DMS53 treated with DMSO at 0.1 percent for 48 hours (cell line): ENCODE data around the gene LRRC7.
"Not testable (repeated sequence)": the region's sequence is repeated elsewhere in the genome, so short reads cannot be mapped to it uniquely, and the experiment has no call there.

ENCODE experiments used
- DNase-seq: peaks from one replicate; lab custom pipeline; 2025; ENCODE audit not compliant: unreplicated experiment; lab: John Stamatoyannopoulos, UW

Gene LRRC7

GRCh38 chr1:69693921-69694675, 126.4 kb downstream of the LRRC7 start:
- DNase-seq = no peak

DNA sequence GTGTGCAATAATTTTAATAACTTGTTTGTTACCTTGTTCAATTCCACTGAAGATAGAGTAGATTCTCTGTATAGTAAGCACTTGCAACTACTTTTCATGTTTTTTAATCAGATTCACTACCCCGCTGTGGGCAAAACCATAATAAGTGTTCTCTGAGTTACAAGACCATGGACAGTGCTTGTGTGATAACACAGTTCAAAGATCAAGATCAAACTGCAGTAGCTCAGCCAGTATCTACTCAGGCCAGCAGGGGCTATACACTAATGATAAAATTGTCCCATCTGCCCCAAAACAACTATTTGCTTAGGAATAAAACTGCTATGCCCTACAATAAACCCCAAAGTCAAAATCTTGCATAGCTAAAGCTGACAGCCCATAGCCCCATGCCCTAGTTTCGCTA, 129.6 kb downstream of the LRRC7 start:
- DNase-seq = no peak

- peak; percentile 69 for DNase-seq
These were observed 133.0 kb downstream of the LRRC7 start for GRCh38 chr1:69700770-69701169.

GRCh38 chr1:69702085-69702484, 134.4 kb downstream of the LRRC7 start:
- no peak for DNase-seq

DNA sequence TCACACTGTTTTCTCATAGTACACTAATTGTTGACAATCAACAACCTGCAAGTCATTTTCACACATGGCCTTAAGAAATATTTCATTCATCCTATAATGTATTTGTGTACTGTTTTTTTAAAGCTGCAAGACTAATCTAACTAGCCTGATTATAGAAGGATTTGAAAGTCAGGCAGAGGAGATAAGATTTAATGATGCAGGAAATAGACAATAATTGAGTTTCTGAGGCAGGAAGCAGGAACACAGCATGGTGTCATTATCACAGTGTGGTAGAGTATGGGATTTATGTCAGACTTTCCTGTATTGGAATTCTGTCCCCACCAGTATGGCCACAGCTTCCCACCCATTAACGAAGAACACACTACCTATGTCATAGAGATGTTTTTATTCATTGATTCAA, 138.8 kb downstream of the LRRC7 start:
- DNase-seq = no peak

DNA sequence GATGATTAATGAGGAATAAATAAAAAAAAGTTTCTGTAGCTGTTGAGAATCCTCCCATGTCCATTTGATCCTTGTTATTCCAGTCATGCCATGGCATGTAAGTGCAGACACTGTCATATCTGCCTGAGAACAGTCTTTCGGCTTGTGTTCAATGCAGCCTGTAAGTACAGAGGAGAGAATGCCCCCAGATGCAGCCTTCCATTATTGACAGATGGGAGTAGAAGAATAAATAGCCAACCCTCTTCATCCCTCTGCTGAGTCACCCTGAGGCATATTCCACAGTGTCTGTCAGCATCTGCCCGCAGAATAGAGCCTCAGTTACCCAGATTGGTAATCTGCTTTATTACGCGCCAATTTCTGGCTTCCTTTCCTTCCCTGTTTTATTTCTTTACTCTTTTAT, 139.4 kb downstream of the LRRC7 start:
- peak; percentile 43 for DNase-seq

DNA sequence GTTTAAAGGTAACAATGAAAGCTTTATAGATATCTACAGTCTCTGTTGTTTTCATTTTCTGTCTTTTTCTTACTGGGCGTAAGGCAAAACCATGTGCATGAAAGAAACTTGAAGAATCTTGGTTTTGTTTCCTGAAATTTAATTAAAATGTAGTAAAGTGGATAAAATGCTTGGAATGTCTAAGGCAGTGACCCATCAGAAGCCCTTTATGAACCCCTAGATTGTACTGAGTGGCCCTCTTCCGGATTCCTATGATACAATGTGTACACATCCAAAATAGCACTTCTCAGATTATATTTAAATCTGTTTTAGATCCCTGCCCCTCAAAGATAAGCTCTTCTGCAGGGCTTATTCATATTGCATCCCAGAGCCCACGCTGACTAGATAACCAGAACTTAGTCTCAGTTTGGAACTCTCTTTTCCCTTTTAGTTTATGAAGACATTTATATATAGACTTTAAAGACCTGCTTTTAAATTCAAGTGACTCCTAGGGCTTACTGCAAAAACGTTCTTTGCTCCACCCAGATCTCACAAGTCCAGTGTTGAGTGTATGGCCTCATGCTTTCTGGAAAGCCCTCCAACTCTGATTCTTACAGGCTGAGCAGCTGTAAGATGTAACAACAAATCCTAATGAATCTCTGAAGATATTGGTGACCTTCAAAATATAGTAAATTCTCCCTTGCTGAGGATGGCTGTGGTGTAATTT, 142.9 kb downstream of the LRRC7 start:
- no peak for DNase-seq

GRCh38 chr1:69711190-69711930, 143.6 kb downstream of the LRRC7 start:
- no peak for DNase-seq

GRCh38 chr1:69717834-69718233, 150.1 kb downstream of the LRRC7 start:
- DNase-seq = not testable (repeated sequence)

DNA sequence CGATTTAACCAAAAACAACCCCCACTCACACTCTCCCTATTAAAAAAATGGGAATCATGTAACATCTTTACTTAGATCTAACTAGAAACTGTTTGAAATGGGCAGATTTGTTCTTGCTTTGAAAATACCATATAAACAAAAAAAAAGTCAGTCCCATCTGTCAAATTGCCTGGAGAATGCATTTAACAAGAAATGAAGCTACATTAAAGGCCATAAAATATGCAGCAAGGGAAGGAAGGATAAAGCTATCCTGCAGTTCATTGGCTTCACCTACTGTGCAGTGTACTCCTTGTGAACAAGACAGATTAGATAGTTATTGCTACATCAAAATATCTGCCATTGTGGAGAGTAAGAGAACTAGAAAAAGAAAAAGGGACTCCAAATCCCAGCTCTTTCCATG, 160.5 kb downstream of the LRRC7 start:
- DNase-seq = no peak

DNA sequence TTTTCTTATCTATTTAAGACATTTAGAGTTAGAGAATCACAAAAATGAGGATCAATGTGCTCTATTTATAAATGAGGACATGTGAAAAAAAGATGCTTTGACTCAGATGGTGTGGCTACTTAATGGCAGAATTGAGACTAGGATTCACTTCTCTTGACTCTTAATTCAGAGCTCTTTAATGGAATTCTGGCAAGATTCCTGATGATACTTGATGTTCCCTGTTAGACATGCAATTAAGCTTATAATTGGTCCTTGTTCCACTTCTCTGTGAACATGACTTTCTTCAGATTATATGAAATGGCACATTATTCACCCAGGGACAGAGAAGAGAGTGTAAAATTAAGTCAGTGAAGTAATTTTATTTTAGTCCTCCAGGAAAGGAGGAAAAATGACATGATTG, 165.3 kb downstream of the LRRC7 start:
- DNase-seq = no peak

DNA sequence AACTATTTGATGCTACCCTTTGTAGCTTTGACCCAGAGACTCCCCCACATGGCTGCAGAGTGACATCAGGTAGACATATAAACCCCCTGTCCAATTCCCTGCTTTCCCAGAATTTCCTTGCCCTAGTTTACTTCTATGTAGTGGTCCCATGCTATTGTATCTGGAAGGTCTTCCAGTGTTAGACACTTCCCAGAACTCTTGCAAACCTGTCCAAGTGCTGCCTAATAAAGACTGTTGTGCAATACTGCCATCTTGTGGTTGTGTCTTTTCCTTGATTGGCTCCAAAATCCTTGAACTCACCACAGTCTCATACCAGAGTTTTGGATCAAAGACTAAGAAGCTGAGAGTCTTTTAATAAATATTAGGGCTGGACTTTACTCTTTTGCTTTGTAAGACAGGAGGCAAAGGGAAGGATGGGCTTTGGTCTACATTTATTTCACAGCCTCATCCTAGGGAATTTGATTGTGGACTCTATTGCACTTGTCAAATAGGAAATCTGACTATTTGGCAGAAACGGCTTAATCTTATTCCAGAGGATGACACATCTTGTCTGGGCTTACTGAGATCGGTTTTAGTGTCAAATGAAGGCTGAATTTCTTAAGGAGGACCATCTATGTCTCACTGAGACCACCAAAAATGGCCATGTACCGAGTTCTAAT, 169.9 kb downstream of the LRRC7 start:
- peak; percentile 82 for DNase-seq

DNA sequence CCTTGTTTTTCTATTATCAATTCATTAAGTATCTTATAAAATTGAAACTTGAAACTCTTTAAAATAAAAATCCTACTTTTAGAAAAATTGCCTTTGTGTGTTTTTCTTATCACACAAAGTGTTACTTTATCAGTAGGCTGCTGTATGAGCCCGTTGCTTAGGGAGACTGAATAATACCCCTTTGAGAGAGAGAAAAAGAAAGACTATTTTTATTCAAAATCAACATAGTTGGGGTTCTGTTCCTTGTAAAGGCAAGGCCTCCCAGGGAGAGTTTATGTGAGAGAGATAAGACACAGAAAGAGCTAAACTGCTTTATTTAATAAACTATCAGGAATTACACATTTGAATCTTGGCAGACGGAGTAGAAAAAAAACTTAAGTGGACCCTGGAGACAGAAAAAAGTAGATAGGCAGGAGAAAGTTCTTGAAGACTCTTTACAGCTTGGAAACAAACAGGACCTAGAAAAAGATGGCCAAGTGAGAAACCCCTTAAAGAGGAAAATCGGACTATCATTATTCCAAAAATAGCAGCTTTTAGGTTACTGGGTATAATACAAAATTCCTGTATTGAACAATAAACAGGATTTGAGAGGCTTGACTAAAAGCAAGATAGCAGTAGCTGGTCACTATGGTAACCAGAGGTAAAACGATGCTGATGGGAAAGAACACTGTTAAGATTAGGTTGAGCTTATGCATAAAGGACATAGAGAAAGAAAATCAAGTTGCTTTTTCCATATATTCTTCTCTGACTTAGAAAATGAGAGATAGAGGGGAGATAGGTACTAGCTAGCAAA, 170.9 kb downstream of the LRRC7 start:
- DNase-seq = no peak

GRCh38 chr1:69739251-69739605, 171.5 kb downstream of the LRRC7 start:
- DNase-seq = no peak

DNA sequence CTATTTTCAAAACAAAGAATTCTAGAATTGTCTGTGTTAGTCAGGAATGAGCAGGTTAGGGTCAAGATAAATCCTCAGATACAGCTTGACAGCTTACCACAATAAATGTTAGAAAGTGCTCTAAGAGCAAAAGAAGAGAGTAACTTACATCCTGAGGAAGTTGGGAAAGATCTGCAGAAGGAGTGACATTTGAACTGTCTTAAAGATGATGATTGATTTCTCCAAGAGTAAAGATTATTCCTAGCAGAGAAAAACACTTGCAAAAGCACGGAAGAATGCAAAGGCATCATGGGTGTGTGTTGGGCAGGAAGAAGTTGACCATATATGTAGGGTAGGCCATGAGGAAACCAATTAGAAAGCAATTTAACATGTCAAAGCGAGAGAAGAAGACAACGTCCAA, 175.4 kb downstream of the LRRC7 start:
- DNase-seq = no peak

- no peak for DNase-seq
These were observed 176.7 kb downstream of the LRRC7 start for GRCh38 chr1:69744381-69744780.

GRCh38 chr1:69747207-69747606, 179.5 kb downstream of the LRRC7 start:
- no peak for DNase-seq

DNA sequence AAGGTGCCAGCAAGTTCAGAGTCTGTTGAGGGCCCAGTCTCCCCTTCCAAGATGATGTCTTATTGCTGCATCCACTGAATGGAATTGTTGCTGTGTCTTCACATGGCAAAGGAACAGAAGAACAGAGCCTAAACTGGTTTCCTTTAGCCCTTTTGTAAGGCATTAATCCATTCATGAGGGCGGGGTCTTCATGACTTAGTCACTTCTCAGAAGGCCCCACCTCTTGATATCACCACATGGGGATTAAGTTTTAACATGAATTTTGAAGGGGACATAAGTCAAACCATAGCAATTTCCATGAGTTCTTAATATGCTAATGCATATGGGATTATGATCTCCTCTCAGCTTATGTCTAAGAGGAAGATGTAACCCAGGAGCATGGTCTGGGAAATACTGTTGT, 182.9 kb downstream of the LRRC7 start:
- DNase-seq = no peak

DNA sequence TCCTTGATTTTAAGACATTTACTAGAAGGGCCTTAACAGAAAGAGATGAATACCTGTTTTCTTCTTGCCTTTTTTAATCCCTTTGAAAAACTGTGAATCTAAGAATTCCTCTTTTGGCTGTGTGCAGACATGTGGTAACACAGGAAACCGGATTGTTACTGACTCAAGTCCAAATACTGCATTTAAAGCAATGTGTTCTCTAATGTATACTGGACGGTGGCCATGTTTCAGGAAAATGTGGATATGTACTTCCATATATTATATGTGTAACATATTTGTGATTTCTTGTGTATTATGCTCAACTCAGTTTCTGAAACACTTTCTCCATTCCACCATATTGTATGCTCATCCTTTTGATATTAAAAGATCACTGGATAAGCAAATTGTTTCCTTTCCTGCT, 185.1 kb downstream of the LRRC7 start:
- no peak for DNase-seq

GRCh38 chr1:69754521-69754920, 186.8 kb downstream of the LRRC7 start:
- no peak for DNase-seq

GRCh38 chr1:69755647-69756046, 187.9 kb downstream of the LRRC7 start:
- no peak for DNase-seq
